ENCODE data around the gene LEFTY1. TPM values are rescaled to one million over a fixed set of nuclear protein-coding genes. Genes with fewer than 3 reads are reported as not detected.

LEFTY1 gene
- total and polyA plus RNA-seq, 2 donors (not counting 3 experiments of a cell fraction or from before 2014, with no cell fraction given), result not detected

DNA sequence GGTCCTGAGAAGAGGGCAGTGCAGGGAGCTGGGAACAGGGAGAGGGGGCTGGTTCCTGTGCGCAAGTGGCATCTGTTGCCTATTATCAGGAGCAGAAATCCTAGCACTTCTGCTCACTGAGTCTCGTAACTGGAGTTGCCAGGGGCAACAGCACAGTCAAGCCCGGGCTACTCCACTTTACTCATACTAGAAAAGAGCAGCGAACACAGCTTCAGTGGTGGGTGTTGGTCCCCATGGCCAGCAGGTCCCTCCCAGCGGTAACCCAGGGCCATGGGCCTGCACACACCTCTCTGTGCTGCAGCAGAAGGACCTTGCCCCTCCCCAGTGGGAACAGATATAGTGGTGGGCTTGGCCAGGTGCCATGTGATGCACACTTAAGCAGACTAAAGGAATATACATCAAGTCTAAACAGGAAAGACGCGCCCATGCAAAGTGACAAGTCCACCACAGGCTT is 26.6 kb upstream of the LEFTY1 start:
- no peak overlapping the region for H3K4me3 ChIP-seq (replicated peaks in 1 of 3; ENCODE audit: insufficient read depth in 1 of 3, low read depth in 1 of 3, low read length in 3 of 3)
- no peak overlapping the region for H3K4me2 ChIP-seq (ENCODE audit: insufficient read depth, low read length)
- FAIRE-seq (no peak), DNase-seq (ENCODE audit: low read depth, low spot score) (no peak)
- H3K9ac ChIP-seq (replicated peaks; ENCODE audit: extremely low read depth, insufficient read depth, low read length), result no peak overlapping the region
- H2AFZ ChIP-seq (ENCODE audit: low read depth, low read length), result no peak overlapping the region
- no peak for TF ChIP-seq GATA2 (IDR thresholded peaks at IDR 0.05; ENCODE audit: insufficient read depth, insufficient read length, low read depth, low read length)
- no peak for TF ChIP-seq POLR2A (IDR thresholded peaks at IDR 0.05; ENCODE audit: low read depth, low read length)
- no peak for TF ChIP-seq FOS (IDR thresholded peaks at IDR 0.05; ENCODE audit: borderline replicate concordance, insufficient read depth, low read length)
- TF ChIP-seq EZH2 (IDR thresholded peaks at IDR 0.05; ENCODE audit: borderline replicate concordance, low read depth, low read length, severe bottlenecking), result no peak
- no peak for TF ChIP-seq POLR2AphosphoS5 (IDR thresholded peaks at IDR 0.05; ENCODE audit: insufficient read depth, low read depth, low read length)
- TF ChIP-seq, protein P1, sequence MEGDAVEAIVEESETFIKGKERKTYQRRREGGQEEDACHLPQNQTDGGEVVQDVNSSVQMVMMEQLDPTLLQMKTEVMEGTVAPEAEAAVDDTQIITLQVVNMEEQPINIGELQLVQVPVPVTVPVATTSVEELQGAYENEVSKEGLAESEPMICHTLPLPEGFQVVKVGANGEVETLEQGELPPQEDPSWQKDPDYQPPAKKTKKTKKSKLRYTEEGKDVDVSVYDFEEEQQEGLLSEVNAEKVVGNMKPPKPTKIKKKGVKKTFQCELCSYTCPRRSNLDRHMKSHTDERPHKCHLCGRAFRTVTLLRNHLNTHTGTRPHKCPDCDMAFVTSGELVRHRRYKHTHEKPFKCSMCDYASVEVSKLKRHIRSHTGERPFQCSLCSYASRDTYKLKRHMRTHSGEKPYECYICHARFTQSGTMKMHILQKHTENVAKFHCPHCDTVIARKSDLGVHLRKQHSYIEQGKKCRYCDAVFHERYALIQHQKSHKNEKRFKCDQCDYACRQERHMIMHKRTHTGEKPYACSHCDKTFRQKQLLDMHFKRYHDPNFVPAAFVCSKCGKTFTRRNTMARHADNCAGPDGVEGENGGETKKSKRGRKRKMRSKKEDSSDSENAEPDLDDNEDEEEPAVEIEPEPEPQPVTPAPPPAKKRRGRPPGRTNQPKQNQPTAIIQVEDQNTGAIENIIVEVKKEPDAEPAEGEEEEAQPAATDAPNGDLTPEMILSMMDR (IDR thresholded peaks at IDR 0.05; ENCODE audit: extremely low read depth in 1 of 2, insufficient read depth in 1 of 2, low read depth in 1 of 2, low read length in 2 of 2), result no peak
- TF ChIP-seq MYC (IDR thresholded peaks at IDR 0.05; ENCODE audit: low read depth, low read length), result no peak
- no peak for TF ChIP-seq JUN (IDR thresholded peaks at IDR 0.05; ENCODE audit: borderline replicate concordance, insufficient read depth, insufficient read length, low read depth)
- dilution Hi-C loops (cut with MboI; ENCODE audit: extremely low pct_ligation_motif_present, low sequenced_read_pairs), result no loop called here
- BruUV-seq (replicated peaks), result no TSS peak
- no peaks in the 10 kb centered on the region for H3K9me1 ChIP-seq (replicated peaks; ENCODE audit: control insufficient read depth, extremely low read depth, insufficient read depth, low read length)
- peaks cover 2 to 8% of the 10 kb centered on the region in 2 experiments for H3K36me3 ChIP-seq (ENCODE audit: control insufficient read depth in 2 of 2, extremely low read depth in 1 of 2, insufficient read depth in 2 of 2, low read length in 2 of 2)
- H4K20me1 ChIP-seq (replicated peaks; ENCODE audit: control insufficient read depth, extremely low read depth, insufficient read depth, low read length), result no peaks in the 10 kb centered on the region
- no peak overlapping the region for H3K27ac ChIP-seq (ENCODE audit: insufficient read depth, low read depth, low read length)
- H3K9me3 ChIP-seq (replicated peaks; ENCODE audit: control insufficient read depth, insufficient read depth, low read length), result no peaks in the 10 kb centered on the region
- ChIA-PET POLR2A (no interaction called here), CTCF (interaction anchor here (0.6 to 1.7 kb wide), 2 partner anchors 40 to 72 kb away, joined by 4 to 6 read pairs; no protein-coding TSS in a partner anchor)
- H3K27me3 ChIP-seq (ENCODE audit: control insufficient read depth in 2 of 2, insufficient read depth in 2 of 2, low read length in 2 of 2), result no peaks in the 10 kb centered on the region
- H3K79me2 ChIP-seq (ENCODE audit: control insufficient read depth, insufficient read depth, low read length), result no peaks in the 10 kb centered on the region
- intact Hi-C loops (cut with micrococcal nuclease), result no loop called here
- H3K4me1 ChIP-seq (ENCODE audit: control insufficient read depth, extremely low read depth, insufficient read depth, low read length), result peaks cover 10% of the 10 kb centered on the region
